Right lobe of liver (tissue), 6 donors: ENCODE results near the gene CBX1. TPM values are rescaled to one million over a fixed set of nuclear protein-coding genes. Genes with fewer than 3 reads are reported as not detected.
A peak's percentile ranks its signal among the peaks of the same experiment; 100 is the strongest.

Experiments used
- ATAC-seq, 4 donors: fragments of 200-7000 bp; cut with Tn5 transposase; one replicate each; pipeline ENCODE4 v1.9.1; 2020; ENCODE audit warnings: mild to moderate bottlenecking in 4 of 4, moderate library complexity in 4 of 4
- DNase-seq, 3 donors: peaks; one replicate each; pipeline ENCODE4 v3.0.0-alpha.2; 2020
- H3K27ac ChIP-seq, 3 donors: fragments of 200-600 bp; one replicate each; pipeline ENCODE4 v1.8.0; 2022
- H3K27me3 ChIP-seq, 2 donors: fragments of 200-600 bp; one replicate each; pipeline ENCODE4 v1.8.0; 2022
- H3K36me3 ChIP-seq, 4 donors: fragments of 200-600 bp; sonication (generic) in 1 of 4; one replicate each; pipeline versions ENCODE4 v1.5.1 to v1.8.0; 2017 to 2022; ENCODE audit warnings: control low read depth in 1 of 4
- H3K4me1 ChIP-seq, 4 donors: fragments of 200-600 bp; sonication (generic) in 1 of 4; one replicate each; pipeline versions ENCODE4 v1.5.1 to v1.8.0; 2017 to 2022; ENCODE audit warnings: control low read depth in 1 of 4
- H3K4me3 ChIP-seq, 3 donors: fragments of 200-600 bp; one replicate each; pipeline ENCODE4 v1.8.0; 2022
- H3K9me3 ChIP-seq, 4 donors: fragments of 200-600 bp; sonication (generic) in 1 of 4; one replicate each; pipeline versions ENCODE4 v1.5.1 to v1.8.0; 2017 to 2022; ENCODE audit warnings: control low read depth in 1 of 4
- POLR2A ChIP-seq: fragments of 450-650 bp; IDR thresholded peaks from one replicate; pipeline ENCODE4 v1.6.1; 2017; ENCODE audit warnings: antibody characterized with exemption, mild to moderate bottlenecking
- WGBS: methylation state at CpG from one replicate; pipeline ENCODE4 v1.1.6; 2018; ENCODE audit warnings: low coverage, low lambda C conversion rate; ENCODE audit not compliant: insufficient coverage; ENCODE audit errors: missing lambda C conversion rate; 5-methylcytosine and 5-hydroxymethylcytosine counted together
- intact Hi-C, 2 donors: fragments of 100-400 bp; cut with DNase I; formaldehyde crosslinking; loops; one replicate each; pipeline versions ENCODE4 v1.11.2 to v1.14.1; 2022
- total RNA-seq, 6 experiments: library from RNA; depleted of rRNA in 2 of 6; stranded (reverse); fragments of >200 nt in 2 of 6; fragmentation: NEBNext Ultra II Directional in 3 of 6; extraction: Animal tissue kit (Norgen Biotek cat#: 25700) in 3 of 6; gene quantifications; one replicate each; pipeline versions ENCODE4 v1.1.0 to v1.2.4, GENCODE V29; 2016 to 2023
- TF ChIP-seq, protein P1 (sequence below), 4 donors: fragments of 200-600 bp in 3 of 4; fragments of 450-650 bp in 1 of 4; IDR thresholded peaks; one replicate each; pipeline versions ENCODE4 v1.5.1 to v1.8.0; 2016 to 2022; ENCODE audit warnings: antibody characterized with exemption in 4 of 4, mild to moderate bottlenecking in 2 of 4
- donor health status: DM: no; HTN: yes; CAD: no.
- donor health status: DM: no; HTN: no; CAD: no.
- donor health status: DM: no; HTN: no; CAD: no.
- donor health status: DM: no; HTN: yes; CAD: no.
- donor health status: DM: no; HTN: yes; CAD: no.

Gene CBX1
- total RNA-seq, 6 experiments from 2014 or later, result 7.0 to 10.5 (median 9.9) TPM

DNA sequence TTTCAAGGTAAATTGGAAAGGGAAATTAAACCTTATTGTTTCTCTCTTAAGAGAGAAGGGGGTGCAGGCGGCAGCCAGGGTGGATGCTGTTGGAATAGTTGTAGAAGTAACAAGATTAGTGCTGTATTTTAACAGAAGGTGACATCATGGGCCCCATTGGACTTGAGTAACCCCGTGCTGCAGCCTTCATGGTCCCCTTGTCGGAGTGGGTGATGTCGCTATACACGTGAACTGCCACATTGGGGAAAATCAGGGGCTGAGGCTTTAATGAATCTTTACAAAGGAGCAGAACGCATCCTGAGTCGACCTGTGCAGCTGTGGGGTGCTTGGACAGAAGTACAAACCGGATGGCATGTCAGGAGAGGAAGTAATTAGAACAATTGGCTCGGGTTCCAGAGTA lies 9.5 kb upstream of the CBX1 start:
- intact Hi-C loops, result no loop called here
- DNase-seq (no peak), ATAC-seq (no peak)
- H3K4me3 ChIP-seq, result no peak overlapping the region
- no peaks in the 10 kb centered on the region for H3K27me3 ChIP-seq
- no peak for TF ChIP-seq POLR2A
- TF ChIP-seq, protein P1, sequence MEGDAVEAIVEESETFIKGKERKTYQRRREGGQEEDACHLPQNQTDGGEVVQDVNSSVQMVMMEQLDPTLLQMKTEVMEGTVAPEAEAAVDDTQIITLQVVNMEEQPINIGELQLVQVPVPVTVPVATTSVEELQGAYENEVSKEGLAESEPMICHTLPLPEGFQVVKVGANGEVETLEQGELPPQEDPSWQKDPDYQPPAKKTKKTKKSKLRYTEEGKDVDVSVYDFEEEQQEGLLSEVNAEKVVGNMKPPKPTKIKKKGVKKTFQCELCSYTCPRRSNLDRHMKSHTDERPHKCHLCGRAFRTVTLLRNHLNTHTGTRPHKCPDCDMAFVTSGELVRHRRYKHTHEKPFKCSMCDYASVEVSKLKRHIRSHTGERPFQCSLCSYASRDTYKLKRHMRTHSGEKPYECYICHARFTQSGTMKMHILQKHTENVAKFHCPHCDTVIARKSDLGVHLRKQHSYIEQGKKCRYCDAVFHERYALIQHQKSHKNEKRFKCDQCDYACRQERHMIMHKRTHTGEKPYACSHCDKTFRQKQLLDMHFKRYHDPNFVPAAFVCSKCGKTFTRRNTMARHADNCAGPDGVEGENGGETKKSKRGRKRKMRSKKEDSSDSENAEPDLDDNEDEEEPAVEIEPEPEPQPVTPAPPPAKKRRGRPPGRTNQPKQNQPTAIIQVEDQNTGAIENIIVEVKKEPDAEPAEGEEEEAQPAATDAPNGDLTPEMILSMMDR (IDR thresholded peaks at IDR 0.05), result no peak
- no peaks in the 10 kb centered on the region for H3K9me3 ChIP-seq
- peaks cover 0 to 8% (median 0%) of the 10 kb centered on the region in 4 donors for H3K36me3 ChIP-seq
- peaks cover 0 to 12% (median 0%) of the 10 kb centered on the region in 4 donors for H3K4me1 ChIP-seq
- no peak overlapping the region for H3K27ac ChIP-seq
- WGBS, result 81% methylated on average over 9 of the region's 9 CpGs

DNA sequence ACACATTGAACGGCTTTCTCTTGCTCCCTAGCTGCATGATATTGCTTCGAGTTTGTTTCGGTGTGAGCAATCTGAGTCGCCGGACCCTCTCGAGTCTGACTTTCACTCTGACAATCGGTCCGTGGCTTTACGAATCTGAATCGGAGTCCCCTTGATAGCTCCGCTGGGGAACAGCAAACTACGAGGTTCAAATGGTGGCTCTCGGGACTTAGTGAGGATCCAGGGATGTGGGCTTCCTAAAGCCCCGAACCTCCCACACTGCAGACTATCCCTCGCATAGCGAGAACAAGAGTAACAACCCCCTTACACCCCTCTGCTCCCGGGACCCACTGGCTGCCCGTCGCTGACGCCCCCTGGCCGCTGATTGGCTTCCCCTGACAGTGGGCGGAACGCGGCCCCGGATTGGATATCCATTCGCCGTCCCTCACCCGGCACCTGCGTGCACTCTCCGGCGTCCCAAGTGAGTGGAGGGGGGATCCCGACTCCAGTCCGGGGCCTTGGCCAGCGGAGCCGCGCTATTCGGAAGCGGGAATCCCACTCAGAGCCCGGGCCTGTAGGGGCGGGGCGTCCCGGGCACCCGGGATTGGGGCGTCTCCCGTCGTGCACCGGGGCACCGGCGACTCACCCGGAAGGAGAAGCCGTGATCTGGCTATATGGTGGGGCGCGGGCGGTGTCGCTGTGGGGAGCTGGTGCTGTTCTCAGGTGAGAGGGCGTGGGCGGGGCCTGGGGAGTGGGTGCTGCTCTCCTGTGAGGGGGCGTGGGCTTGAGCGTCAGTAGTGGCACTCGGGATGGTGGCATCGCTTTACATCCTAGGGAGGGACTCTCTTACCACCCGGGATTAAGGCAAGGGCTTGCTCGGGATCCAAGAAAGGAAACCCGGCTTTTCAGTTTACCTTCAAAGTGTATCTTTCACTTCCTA lies 6.1 kb upstream of the CBX1 start, which contains the start of gene SNX11:
Gene SNX11, plus strand, starts transcription at position 630 of the 919 bp plus-strand sequence. CDS start 4,278 bp downstream, outside the sequence.
- TF ChIP-seq, protein P1 (IDR thresholded peaks at IDR 0.05), result peak in 2 of 4 donors; percentile 27 to 39
- TF ChIP-seq POLR2A, result peak; percentile 81
- Histone ChIP-seq H3K27ac (peak within 1 kb of the TSS; percentile 77 to 91 (median 86)), H3K27me3 (no peaks in the 10 kb centered on the region), H3K4me1 (peaks cover 0 to 12% (median 0%) of the 10 kb centered on the region in 4 donors), H3K4me3 (peak within 1 kb of the TSS; percentile 66 to 97 (median 67)), H3K9me3 (no peaks in the 10 kb centered on the region), H3K36me3 (no peaks in the 10 kb centered on the region)
- ATAC-seq (peak; percentile 95 to 96 (median 96)), DNase-seq (peak; percentile 93 to 94 (median 93))
- WGBS, result under 1% methylated on average over 14 of the region's 64 CpGs
- intact Hi-C loops, result no loop called here

DNA sequence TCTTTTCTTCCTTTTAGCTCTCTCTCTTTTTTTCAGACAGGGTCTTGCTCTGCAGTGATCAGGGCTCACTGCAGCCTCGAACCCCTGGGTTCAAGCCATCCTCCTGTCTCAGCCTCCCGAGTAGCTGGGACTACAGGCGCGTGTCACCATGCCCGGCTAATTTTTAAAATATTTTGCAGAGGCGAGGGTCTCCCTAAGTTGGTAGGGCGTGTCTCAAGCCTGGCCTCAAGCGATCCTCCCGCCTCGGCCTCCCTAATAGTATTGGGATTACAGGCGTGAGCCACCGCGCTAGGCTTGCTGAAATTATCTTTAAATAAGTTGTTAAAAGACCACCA lies 5.5 kb upstream of the CBX1 start:
- no peak for DNase-seq
- no peaks in the 10 kb centered on the region for H3K9me3 ChIP-seq
- peak overlapping the region; percentile 77 to 91 (median 86) for H3K27ac ChIP-seq
- peak overlapping the region; percentile 66 to 97 (median 67) for H3K4me3 ChIP-seq
- WGBS, result 59% methylated on average over 12 of the region's 13 CpGs
- ATAC-seq, result no peak
- H3K36me3 ChIP-seq, result no peaks in the 10 kb centered on the region
- H3K27me3 ChIP-seq, result no peaks in the 10 kb centered on the region
- intact Hi-C loops, result no loop called here
- peaks cover 0 to 12% (median 0%) of the 10 kb centered on the region in 4 donors for H3K4me1 ChIP-seq
- TF ChIP-seq, protein P1 (IDR thresholded peaks at IDR 0.05), result no peak
- no peak for TF ChIP-seq POLR2A

DNA sequence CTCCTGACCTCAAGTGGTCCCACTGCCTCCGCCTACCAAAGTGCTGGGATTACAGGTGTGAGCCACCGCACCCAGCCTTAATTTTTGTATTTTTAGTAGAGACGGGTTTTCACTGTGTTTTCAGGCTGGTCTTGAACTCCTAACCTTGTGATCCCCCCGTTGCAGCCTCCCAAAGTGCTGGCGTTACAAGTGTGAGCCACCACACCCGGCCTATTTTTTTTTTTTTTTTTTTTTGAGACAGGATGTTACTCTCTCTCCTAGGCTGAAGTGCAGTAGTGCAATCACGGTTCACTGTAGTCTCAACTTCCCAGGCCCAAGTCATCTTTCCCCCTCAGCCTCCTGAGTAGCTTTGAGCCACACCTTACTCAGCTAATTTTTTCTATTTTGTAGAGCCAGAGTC lies 3.2 kb upstream of the CBX1 start:
- no peak for DNase-seq
- no peaks in the 10 kb centered on the region for H3K27me3 ChIP-seq

More for the DNA sequence above, 3.2 kb upstream of the CBX1 start:
- TF ChIP-seq, protein P1 (IDR thresholded peaks at IDR 0.05), result no peak
- no peak for TF ChIP-seq POLR2A
- Histone ChIP-seq H3K36me3 (no peaks in the 10 kb centered on the region), H3K9me3 (no peaks in the 10 kb centered on the region), H3K4me3 (no peak overlapping the region), H3K4me1 (peaks cover 0 to 18% (median 0%) of the 10 kb centered on the region in 4 donors), H3K27ac (no peak overlapping the region)
- WGBS, result 84% methylated on average over 6 of the region's 7 CpGs
- intact Hi-C loops, result no loop called here
- ATAC-seq, result no peak
